HG02884 (cell line): ENCODE results near the gene GRK6.

Source experiments
- ATAC-seq: cut with Tn5 transposase; IDR thresholded peaks from one replicate; pipeline ENCODE4 v1.9.1; 2021; ENCODE audit warnings: mild to moderate bottlenecking, moderate library complexity; ENCODE audit not compliant: unreplicated experiment

Gene GRK6

DNA sequence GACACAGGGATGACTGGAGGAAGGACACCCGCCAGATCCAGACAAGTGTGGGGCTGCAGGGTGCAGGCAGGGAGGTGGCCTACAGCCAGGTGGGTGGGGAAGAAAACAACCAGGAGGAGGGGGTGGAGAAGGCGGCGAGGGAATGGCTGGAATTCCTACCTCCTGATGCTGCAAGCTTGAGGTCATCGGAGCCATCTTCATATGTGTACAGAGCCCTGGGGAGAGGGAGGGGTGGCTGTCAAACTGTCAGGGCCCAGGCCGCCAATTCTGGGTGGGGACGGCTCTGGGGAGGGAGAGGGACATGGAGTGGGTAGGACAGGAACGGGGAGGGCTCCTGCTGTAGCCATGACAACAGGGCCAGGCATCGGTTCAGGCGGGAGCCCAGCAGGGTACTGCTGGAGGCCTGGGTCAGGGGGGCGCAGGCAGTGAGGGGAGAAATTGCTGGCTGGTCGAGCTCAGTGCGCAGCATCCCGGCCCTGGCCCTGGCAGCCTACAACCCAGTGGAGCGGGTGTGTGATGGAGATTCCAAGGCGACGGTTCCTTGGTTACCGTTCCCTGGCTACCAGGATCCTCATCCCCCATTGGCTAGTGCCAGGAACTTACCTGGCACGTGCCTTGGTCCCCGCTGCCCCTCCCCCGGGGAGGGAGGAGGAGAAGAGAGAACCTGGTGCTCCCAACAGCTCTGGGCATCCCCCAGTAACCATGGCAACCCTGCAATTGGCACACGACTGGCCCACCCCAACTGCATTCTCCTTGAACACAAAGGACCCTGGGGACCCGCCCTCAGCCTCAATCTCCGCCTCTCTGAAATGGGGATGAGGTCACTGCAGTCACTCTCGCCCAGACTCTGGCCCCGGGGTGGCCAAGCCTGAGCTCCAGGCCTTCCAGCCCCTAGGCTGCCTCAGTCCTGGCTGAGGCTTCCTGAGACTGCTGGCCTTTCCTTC, 42.5 kb downstream of the GRK6 start:
- no peak for ATAC-seq

DNA sequence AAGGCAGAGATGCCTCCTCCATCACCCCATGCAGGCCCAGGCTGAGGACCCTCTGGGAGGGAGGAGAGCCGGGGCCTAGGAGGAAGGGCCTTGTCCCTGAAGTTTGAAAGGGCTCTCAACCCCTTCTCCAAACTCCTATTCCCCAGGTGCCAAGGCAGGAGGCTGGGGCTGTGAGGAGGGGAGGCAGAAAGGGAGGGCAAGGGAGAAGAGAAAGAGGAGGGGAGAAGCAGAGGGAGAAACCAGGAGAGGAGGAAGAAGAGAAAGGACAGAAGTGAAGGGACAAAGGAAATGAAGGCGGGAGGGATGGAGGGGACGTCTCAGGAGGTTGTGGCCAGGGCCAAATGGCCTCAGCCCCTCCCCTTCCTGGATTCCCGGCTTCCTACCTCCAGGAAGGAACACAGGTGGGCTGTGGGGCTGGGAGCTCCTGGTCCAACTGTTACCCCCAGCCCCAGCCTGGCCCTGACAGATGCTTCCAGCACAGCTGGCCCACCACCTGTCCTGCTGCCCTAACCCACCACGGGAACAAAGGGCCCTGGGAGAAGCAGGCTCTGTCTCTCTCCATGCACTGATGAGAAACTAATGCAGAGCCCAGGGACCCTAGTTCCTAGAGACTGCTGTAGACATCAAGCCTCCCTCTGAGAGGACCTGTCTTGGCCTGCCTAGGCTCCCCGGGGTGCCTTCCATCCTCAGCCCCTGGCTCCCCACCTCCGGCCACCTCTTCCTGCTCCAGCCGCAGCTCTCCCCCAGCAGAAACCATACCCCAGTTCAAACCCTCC, 43.5 kb downstream of the GRK6 start:
- ATAC-seq = no peak

DNA sequence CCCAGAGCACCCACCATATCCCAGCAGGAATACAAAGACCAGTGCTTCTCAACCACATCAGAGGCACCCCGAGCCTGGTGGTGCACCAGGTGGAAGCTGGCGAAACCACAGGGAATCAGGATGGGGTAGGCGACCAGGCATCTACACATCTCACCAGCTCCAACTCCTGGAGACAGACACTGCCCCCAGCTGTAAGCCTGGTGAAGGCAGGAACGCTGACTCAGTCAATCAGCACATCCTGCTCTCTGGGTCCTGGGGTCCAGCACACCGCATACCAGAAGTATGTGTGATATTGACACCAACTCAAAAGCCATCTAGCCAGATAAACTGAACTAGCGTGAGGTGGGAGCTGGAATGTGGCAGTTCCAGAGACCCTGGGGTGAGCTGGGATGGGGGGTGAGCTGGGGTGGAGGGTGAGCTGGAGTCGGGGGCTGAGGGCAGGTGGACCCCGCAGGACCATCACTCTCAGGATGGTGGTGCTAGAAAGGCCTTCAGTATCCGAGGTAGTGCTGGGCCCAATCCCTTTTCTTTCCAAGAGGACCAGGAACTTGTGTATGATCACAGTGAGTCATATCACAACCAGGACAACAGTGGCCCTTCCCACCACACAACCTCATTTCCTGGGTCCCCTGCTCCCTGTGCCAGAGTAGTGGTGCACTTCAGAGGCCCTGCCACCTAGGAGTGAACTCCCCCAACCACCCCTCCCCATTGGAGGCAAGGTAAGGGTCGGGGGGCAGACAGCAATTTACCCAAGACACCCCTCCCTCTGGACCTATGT, 44.5 kb downstream of the GRK6 start:
- no peak for ATAC-seq

DNA sequence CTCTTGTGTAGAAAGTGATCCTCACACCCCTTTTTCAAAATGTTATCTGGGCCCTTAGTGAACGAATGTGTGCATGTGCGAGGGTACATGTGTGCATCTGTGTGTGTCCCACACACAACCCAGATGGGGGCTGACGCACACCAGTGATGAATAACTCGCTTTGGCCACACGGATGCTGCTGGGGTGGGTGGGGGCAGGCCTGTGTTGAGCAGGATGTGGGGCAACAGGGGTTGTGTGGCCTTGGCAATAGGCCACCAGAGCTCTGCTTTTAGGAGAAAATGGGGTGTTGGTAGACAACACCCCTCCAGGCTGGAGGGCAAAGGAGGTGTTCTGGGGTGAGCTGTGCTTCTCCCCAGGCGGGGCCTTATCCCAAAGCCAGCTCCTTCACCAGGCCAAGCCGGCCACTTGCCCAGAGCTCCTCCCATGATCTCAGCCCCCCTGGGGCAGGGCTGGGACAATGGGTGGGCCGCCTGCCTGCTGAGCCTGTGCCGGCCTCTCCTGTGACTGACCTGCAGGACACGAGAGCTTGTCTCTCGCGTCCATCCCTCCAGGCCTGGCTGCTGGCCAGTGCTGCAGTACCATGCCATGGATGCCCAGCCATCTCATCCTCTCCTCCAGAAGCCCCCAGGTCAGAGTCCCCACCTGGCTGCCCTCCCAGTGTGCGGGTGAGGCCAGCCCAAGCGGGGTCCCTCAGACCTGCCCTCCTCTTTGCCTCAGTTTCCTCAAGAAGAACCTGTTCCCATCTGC, 45.3 kb downstream of the GRK6 start:
- ATAC-seq = no peak

DNA sequence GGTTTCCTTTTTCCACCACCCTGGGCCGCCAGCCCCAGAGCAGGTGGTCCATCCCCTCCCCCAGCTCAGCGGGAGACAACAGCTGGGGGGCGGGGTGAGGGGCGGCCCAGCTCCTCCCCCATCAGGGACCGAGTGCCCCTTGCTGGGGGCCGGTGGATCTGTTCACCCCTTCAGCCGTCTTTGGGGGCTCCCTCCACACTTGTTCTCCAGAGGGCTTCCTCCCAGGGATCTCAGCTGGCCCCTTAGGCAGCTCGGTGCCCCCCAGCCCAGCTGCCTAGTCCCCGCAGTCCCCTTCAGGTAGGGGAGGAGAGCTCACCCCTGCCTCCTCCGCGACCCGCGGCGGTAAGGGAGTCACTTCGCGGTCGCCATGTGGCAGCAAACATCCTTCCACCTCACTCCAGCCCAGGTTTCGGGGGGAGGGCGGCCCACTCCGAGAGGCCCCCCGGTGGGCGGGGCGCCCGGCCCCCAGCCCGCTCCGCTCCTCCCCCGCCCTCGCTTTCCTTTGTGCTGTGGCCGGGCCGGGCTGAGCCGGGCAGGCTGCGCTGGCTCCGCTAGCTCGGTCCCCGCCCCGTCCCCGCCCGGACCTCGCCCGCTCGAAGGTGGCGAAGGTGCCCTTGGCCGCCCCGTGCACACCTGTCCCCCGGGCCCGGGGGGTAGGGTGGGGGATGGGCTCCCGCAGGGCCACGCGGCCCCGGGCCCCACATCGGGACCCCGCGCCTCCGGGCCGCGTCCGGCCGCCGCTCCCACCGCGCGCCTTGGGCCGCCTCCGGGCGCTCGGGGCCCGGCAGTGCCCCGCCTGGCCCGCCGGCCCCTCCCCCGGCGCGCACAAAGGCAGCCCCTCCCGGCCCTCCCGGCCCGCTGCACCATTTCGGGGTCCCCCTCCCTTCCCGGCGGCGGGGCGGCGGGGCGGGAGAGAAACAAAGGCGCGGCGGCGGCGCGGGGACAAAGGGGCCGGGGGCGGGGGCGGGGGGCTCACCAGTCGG, 46.3 kb downstream of the GRK6 start:
- peak; percentile 45 for ATAC-seq

DNA sequence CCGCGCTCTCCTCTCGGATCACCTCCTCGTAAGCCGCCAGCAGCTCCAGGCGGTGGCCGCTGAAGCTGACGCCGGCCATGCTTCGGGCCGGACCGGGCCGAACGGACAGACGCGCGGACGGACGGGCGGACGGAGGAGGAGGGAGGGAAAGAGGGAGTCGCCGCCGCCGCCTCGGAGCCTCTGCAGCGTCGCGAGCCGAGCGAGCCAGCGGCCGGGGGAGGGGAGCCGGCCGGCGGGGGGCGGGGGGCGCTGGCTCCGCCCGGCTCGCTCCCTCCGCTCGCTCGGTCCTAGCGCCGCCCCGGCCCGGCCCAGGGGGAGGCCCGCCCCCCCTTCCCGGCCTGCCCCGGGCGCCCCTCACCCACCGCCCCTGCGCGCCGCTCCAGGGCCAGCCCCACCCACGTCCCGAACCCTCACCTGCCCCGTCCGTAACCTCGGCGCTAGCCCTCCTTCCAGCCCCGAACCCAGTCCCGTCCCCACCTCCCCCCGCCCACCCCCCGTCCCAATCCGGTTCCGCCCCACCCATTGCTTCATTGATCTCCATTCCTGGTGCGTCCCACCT, 47.0 kb downstream of the GRK6 start, which contains the start of gene DBN1:
TSS of gene DBN1 (minus strand) at position 192 of the 559 bp plus-strand sequence. CDS start at position 79, 113 bp downstream.
- ATAC-seq = peak; percentile 42

DNA sequence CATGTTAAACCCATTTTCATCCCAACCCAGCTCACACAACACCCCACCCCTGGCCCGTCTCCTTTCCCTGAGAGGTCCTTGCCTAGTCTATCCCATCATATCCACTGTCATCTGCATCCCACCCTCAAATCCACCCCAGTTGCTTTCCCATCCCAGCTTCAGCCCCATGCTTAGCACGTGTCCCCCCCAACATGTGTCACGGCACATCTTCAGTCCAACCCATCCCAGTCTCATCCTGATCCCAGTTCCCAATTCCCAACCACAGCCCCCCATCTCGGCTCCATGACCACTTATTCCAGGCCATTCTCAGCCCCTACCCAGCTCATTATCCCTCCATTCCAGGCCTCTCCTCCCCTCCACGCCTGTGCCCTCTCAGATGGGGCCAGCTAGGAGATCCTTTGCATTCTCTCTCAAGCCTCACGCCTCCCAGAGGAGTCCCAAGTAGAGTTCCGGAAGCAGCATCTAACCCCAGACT, 47.6 kb downstream of the GRK6 start:
- no peak for ATAC-seq

DNA sequence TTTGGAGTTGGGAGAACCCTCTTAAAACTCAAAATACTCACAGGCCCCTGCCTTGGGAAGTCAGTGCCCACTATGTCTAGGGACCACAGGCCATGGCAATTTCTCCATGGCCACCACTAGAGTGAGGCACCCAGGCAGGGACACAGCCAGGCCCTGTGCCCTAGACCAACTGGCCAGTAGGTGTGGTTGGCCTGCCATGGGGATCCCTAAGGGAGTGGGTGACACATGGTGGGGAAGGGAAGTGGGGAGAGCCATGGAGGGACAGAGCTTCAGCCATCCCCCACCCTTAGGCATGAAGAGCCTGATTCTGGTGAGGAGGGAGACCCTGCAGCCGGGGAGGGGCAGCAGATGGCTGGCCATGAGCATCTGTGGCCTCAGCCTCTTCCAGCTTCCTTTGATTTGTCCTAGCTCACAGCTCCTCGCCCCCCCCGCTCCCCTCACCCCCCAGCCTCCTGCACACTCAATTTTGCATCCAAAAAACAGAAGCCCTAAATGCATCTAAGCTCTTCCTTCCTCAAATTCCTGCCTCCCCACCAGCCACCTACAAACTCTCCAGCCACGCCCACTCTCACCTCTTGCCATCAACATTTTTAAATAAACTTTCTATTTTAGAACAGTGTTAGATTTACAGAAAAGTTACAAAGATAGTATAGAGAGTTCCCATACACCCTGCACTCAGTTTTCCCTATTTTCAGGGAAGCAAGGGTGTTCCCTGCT, 48.5 kb downstream of the GRK6 start:
- no peak for ATAC-seq

DNA sequence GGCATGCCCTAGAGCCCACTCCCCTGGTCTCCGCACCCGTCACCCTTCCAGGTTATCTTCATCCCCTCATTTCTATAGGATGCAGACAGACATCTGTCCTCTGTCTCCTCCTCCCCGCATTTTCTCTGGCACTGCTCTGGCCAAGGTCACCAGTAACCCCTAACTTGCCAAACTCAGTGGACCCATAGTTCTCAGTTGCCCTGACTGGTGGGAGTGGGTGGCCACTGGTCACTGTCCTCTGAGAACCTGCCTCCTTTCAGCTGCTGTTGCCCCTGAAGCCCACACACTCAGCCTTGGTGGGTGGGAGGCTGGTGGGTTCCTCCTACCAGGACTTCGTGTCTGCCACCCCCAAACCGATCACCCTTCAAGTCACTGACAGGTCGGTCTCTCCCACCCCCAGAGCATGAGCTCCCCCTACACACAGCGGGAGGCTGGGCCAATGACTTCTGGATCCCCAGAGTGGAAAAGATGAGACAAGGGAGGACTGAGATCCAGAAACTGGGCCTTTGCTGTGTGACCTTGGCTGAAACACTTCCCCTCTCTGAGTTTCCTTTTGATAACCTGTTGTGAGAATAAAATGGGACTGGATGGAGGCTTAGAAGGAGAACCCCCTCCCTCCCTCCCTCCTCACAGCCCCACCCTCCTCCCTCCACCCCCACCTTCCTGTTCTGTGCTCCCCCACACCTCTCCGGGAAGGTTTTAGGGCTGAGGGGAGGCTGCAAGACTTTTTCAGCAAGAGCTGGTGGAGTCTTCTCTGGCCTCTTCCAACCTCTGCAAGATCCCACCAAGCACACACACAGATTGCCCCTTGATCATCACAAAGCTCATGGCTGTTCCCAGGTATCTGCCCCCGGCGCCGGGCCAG, 49.3 kb downstream of the GRK6 start:
- no peak for ATAC-seq

DNA sequence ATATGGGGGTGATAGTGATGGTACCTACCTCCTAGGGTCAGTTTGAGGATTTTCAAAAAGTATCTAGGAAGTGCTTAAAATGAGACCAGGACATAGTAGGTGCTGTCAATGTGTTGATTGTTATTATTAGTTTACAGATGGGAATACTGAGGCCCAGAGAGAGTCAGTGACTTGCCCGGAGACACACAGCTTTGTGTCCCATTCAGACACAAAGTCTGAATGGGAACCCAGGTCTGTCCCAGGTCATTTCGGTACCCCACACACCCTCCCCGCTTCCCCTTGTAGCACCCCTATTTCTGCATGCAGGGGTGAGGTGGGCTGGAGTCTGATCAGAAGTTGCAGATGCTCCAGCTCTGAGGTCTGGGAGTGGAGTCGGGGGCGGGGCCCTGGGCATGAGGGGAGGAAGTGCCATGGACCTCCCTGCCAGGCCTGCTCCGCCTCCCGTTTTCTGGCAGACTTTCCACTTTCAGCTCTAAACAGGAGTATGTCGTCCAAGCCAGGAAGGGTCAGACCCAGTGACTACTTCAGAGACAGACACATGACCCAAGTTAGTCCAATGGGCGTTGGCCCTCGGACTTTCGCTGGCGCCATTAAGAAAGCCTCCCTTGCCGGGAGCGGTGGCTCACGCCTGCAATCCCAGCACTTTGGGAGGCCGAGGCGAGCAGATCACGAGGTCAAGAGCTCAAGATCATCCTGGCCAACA, 50.2 kb downstream of the GRK6 start:
- ATAC-seq = no peak

DNA sequence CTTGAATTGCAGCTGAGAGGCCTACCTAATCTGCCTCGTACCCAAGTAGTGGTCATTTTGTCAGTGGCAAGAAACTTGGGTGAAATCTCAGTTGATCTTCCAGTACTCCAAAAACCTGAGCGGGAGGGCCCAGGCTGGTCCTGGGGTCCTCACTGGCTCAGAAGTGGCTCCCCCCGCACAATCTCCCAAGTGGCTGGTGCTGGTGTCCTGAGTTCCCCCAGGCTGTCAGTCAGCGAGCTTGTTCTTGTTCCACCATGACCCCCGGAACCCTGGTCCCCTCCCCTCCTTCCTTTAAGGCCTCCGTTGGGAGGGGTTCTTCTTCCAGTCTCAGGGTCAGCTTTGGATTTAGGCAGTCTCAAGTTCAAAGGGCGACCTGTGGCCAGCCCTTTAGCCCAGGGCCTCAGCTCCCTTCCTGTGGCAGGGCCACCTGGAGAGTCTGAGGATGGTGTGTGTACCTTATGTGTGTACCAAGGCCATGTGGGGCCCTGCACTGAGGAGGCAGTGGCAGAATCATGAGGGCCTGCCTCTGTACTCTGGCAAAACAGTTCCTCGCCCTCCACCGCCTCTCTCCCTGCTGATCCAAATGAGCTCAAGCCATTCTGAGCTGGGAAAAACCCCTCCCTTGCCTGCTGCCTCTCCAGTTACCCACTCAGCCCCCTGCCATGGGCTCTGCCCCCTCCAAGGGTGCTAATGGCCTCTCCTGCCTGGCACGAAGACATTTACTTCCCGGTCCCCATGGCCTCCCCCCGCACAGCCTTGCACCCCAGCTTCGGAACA, 51.4 kb downstream of the GRK6 start:
- no peak for ATAC-seq

DNA sequence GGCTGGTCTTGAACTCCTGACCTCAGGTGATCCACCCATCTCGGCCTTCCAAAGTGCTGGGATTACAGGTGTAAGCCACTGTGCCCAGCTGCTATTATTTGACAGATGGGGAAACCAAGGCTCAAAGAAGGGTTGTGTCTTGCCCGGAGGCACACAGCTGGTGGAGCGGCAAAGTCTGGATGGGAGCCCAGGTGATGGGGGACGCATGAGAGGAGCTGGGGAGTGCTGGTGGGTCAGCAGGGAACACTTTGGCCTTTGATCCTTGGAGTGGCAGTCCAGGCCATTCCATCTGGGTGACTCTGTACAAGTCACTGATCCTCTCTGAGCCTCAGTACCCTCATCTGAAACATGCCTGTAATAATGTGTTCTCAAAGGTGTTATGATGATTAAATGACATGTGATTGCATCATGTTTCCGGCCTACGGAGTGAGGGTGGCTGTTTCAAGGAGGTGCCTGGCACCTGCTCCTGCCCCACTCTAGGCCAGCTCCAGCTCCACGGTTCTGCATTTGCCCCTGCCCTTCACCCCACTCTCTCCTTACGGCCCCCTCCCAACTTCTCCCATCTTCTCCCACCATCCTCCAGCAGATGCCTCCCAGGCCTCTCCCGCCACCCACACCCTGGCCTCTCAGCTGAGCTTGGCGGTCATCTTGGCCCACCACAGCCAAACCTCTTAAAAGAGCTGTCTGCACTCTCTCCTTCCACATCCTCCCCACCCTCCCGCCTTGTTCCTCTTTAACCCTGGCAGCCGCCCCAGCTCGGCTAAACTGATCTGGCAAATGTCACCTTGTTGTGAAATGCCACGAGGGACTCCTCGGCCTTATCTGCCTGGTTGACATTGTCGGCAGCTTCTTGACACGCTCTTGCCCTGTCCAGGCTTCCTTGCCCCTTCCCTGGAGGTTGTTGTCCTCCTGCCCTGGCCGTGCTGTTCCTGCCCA, 52.5 kb downstream of the GRK6 start:
- no peak for ATAC-seq

DNA sequence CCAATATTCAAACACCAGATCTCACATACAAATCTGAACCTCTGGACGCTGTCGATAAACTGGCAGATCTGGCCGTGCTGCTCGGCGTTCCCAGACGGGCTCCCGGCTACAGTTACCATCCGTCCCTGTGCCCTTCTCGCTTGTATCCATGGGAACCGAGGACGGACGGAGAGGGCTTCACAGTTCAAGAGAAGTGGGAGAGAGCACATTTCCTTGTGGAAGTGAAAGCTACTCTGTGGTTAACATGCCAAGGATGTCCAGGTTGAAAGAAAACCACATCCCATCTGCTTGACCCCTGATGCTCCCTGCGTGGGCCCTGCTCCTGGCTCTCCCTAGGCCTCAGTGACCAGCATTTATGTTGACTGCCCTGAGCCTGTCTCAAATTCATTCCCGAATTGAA, 53.3 kb downstream of the GRK6 start:
- ATAC-seq = no peak

DNA sequence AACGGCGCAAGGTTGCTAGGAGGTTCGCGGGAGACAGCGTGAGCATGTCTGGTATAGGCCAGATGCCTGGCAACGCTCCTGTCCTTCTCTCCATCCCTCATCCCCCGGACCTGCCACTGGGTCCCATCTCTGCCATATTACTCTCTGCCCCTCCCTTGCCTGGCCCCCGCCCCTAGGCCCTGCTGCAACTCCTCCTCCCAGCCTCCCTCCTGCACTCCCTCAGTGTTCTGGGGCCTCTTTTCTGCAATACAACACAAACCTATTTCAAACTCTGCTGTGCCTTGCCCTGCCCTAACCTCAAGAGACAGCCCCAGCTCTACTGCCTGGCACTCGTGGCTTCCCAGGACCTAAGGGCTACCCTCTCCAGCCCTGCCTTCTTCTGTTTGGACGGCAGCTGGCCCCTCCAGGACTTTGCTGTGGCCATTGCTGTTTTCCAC, 55.9 kb downstream of the GRK6 start:
- ATAC-seq = no peak

DNA sequence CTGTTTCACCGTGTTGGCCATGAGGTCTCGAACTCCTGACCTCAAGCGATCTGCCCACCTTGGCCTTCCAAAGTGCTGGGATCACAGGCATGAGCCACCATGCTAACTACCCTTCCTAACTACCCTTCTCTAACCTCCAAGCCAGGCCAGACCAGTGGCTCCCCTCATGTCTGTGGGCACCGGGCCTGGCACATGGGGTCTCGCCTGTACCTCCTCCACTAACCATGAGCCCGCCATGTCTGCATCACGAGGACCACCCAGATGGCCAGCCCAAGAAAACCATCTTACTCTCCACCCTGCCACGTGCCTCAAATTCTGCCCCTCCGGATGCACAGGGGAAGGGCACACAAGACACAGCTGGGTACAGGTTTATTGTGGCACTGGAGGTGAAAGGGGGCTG, 56.6 kb downstream of the GRK6 start:
- no peak for ATAC-seq
